HPDE6-E6E7 (cell line): ENCODE data around the gene CHL1.
"Not testable (repeated sequence)": the region's sequence is repeated elsewhere in the genome, so short reads cannot be mapped to it uniquely, and the experiment has no call there.

ENCODE experiments used
- DNase-seq: peaks from one replicate; pipeline ENCODE4 v3.0.0; 2011; ENCODE audit warnings: missing footprints; ENCODE audit errors: extremely low spot score

CHL1 gene

GRCh38 chr3:331881-332280 lies 135.3 kb downstream of the CHL1 start:
- no peak for DNase-seq

GRCh38 chr3:332701-333100 lies 136.1 kb downstream of the CHL1 start:
- no peak for DNase-seq

- no peak for DNase-seq
Measured at GRCh38 chr3:335240-335639, 138.7 kb downstream of the CHL1 start.

DNA sequence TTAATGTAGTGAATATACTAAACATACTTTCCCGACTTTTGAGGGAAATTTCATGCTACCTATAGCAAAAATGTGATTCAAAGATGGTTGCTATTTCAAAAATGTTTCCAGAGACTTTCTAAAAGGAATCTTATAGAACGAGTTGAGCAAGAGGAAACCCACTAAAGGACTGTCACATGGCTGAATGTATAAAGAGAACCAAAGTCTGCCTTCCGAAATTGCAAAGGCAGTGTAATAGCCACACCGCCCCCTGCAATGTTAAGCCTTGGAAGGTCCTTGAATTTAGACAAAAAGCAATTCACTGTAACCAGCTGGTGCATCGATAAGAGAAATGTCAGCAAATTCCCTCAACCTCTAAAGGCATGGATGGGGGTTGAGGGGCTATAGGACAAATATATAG lies 142.8 kb downstream of the CHL1 start:
- DNase-seq = no peak

DNA sequence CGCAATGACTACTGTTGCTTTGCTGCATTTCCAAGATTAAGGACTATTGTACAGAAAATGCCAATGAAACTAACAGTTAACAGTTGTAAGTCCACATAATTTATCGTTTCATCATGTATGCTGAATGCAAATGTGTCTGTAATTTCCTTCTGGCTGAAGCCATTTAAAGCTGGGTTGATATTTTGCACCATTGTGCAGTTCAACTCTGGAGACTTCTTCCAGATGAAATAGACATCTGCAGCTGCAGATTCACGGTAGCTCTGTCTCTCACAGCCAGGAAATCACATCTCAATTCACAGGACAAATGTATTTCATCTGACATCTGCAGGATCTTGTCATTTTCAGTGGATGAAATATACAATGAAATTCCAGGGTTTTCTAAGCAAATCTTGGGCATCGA lies 145.4 kb downstream of the CHL1 start:
- no peak for DNase-seq

GRCh38 chr3:346186-346585 lies 149.6 kb downstream of the CHL1 start:
- DNase-seq = no peak

- no peak for DNase-seq
Measured at GRCh38 chr3:347581-347980, 151.0 kb downstream of the CHL1 start.

- DNase-seq = no peak
Measured at GRCh38 chr3:350871-351371, 154.4 kb downstream of the CHL1 start.

GRCh38 chr3:352599-352998 lies 156.0 kb downstream of the CHL1 start:
- DNase-seq = no peak

- no peak for DNase-seq
Measured at GRCh38 chr3:353191-353739, 156.7 kb downstream of the CHL1 start.

GRCh38 chr3:354432-354831 lies 157.9 kb downstream of the CHL1 start:
- no peak for DNase-seq

GRCh38 chr3:355622-356021 lies 159.1 kb downstream of the CHL1 start:
- no peak for DNase-seq

- no peak for DNase-seq
Measured at GRCh38 chr3:356952-357351, 160.4 kb downstream of the CHL1 start.

DNA sequence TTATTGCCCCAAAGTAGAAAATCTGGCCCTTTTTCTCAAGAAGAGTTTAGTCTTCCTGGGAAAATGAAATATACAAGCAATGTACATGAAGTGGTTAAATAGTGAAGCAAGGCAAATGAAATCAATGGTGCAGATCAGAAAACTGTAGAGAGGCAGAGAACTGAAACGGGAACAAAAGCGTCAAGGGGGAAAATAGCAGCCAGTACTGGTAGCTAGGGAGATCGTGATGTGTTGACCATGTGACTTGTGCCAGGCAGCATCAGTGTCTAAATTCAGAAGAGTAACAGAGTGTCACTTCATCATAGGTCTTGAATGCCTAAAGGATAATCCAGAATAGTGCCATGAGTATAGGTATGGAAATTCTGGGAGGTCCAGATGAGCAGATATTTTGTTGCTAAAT lies 163.1 kb downstream of the CHL1 start:
- no peak for DNase-seq

GRCh38 chr3:362681-363338 lies 166.2 kb downstream of the CHL1 start:
- DNase-seq = no peak

- DNase-seq = no peak
Measured at GRCh38 chr3:364287-364686, 167.7 kb downstream of the CHL1 start.

- DNase-seq = no peak
Measured at GRCh38 chr3:365268-365667, 168.7 kb downstream of the CHL1 start.

- not testable (repeated sequence) for DNase-seq
Measured at GRCh38 chr3:366253-366652, 169.7 kb downstream of the CHL1 start.

DNA sequence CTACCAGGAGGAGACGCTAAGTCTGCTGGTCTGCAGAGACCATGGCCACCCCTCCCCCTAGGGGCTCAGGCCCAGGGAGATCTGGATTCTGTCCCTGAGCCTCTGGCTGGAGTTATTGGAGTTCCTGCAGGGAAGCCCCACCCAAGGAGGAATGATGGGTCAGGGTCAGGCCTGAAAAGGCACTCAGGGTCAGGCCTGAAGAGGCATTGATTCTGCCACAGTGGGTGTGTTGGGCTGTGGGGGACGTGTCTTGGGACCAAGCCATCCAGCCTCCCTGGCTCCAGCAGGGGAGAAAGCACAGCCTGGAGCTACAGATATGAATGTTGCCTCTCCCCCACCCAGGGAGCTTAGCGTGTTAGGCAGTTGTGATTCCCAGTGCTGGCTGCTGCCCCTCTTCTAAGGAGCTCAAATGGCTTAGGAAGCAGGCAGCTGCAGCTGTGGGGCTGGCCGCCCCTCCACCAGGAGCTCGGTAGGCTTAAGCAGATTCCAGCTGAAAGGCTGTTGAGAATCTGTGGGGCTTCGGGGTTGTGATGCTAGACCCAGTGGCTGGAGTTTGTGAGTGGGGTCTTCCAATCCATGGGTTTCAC lies 176.7 kb downstream of the CHL1 start:
- DNase-seq = no peak

- DNase-seq = no peak
Measured at GRCh38 chr3:374459-374858, 177.9 kb downstream of the CHL1 start.

- no peak for DNase-seq
Measured at GRCh38 chr3:377158-377561, 180.6 kb downstream of the CHL1 start.

DNA sequence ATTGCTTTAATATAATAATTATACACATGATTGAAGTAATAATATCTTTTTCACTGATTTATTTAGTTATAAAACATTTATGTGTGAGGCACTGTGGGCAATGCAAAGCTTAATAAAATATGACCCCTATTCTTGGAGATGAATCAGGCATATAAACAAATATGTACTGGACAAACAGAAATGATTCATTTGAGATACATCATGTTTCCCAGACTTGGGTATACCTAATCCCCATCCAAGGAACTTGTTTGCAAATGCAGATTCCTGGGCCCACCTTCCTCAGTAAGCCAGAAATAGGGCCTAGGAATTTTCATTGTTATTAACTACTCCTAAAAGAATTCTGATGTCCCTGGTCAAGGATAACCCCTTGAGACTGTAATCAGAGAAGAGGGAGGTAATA lies 184.2 kb downstream of the CHL1 start:
- DNase-seq = no peak

- no peak for DNase-seq
Measured at GRCh38 chr3:385151-385550, 188.6 kb downstream of the CHL1 start.
